Stimulated activated CD4-positive, alpha-beta T cell treated with anti-CD3 and anti-CD28 coated beads, Interleukin-1b, Interleukin-23, amount 100 ng/mL, for 1 hour (primary cell): ENCODE results near the gene CLEC16A.
A peak's percentile ranks its signal among the peaks of the same experiment; 100 is the strongest.
"Not testable (repeated sequence)": the region's sequence is repeated elsewhere in the genome, so short reads cannot be mapped to it uniquely, and the experiment has no call there.

Experiments
- DNase-seq, 2 donors: peaks; one replicate each; pipeline ENCODE4 v3.0.0-alpha.2; 2020; ENCODE audit warnings: low read depth in 2 of 2

CLEC16A gene

GRCh38 chr16:10966129-10966528 is 21.8 kb downstream of the CLEC16A start:
- DNase-seq: no peak

GRCh38 chr16:10966559-10966958 is 22.2 kb downstream of the CLEC16A start:
- DNase-seq: not testable (repeated sequence)

- no peak for DNase-seq
Observed at GRCh38 chr16:10967986-10968385, 23.6 kb downstream of the CLEC16A start.

GRCh38 chr16:10968498-10968897 is 24.1 kb downstream of the CLEC16A start:
- no peak for DNase-seq

GRCh38 chr16:10969615-10970014 is 25.3 kb downstream of the CLEC16A start:
- no peak for DNase-seq

GRCh38 chr16:10970065-10970464 is 25.7 kb downstream of the CLEC16A start:
- no peak for DNase-seq

- DNase-seq: no peak
Observed at GRCh38 chr16:10971560-10971961, 27.2 kb downstream of the CLEC16A start.

- DNase-seq: no peak
Observed at GRCh38 chr16:10972108-10972818, 27.9 kb downstream of the CLEC16A start.

GRCh38 chr16:10972819-10973464 is 28.6 kb downstream of the CLEC16A start:
- no peak for DNase-seq

- DNase-seq: no peak
Observed at GRCh38 chr16:10976634-10977033, 32.3 kb downstream of the CLEC16A start.

GRCh38 chr16:10978124-10978523 is 33.8 kb downstream of the CLEC16A start:
- no peak for DNase-seq

- no peak for DNase-seq
Observed at GRCh38 chr16:10978871-10979446, 34.6 kb downstream of the CLEC16A start.

GRCh38 chr16:10979717-10980601 is 35.6 kb downstream of the CLEC16A start:
- DNase-seq: no peak

GRCh38 chr16:10980813-10981212 is 36.4 kb downstream of the CLEC16A start:
- no peak for DNase-seq

GRCh38 chr16:10981697-10982216 is 37.4 kb downstream of the CLEC16A start:
- DNase-seq: no peak

GRCh38 chr16:10982465-10983150 is 38.2 kb downstream of the CLEC16A start:
- no peak for DNase-seq

GRCh38 chr16:10983159-10983558 is 38.8 kb downstream of the CLEC16A start:
- DNase-seq: no peak

GRCh38 chr16:10984509-10984908 is 40.1 kb downstream of the CLEC16A start:
- DNase-seq: no peak

GRCh38 chr16:10987361-10988163 is 43.2 kb downstream of the CLEC16A start:
- DNase-seq: no peak

GRCh38 chr16:10988164-10988803 is 43.9 kb downstream of the CLEC16A start:
- peak in 1 of 2 donors; percentile 32 for DNase-seq
